ENCODE results near the gene CST4.

The CST4 gene

GRCh38 chr20:23658989-23659609, 29.7 kb downstream of the CST4 start:
- no peak for TF ChIP-seq CTCF (IDR thresholded peaks at IDR 0.05; ENCODE audit: extremely low read depth, insufficient read depth, missing control alignments)
- in situ Hi-C loops (cut with MboI; ENCODE audit: low pct_unique_long_range_greater_than_20kb, low sequenced_read_pairs, unreplicated experiment), result no loop called here
- DNase-seq (ENCODE audit: low spot score), result no peak

DNA sequence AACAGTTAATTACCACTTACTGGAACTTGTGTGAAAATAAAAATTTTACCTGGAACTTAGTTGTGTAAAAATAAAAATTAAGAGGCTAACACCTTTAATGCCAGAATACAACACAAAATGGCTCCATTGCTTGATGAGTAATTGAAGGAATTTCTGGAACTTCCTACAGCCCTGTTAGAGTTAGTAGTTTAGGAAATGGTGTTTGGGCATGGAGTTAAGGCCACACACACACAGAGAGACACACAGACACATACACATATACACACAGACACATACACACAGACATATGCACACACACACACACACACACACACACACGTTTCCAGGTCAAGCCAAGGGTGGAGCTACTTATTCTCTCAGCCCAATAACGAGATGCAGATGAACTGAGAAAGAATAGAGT, 30.5 kb downstream of the CST4 start:
- no peak for TF ChIP-seq CTCF (IDR thresholded peaks at IDR 0.05; ENCODE audit: extremely low read depth, insufficient read depth, missing control alignments)
- in situ Hi-C loops (cut with MboI; ENCODE audit: low pct_unique_long_range_greater_than_20kb, low sequenced_read_pairs, unreplicated experiment), result no loop called here

GRCh38 chr20:23657202-23657601, 31.6 kb downstream of the CST4 start:
- in situ Hi-C loops (cut with MboI; ENCODE audit: low pct_unique_long_range_greater_than_20kb, low sequenced_read_pairs, unreplicated experiment), result no loop called here
- no peak for TF ChIP-seq CTCF (IDR thresholded peaks at IDR 0.05; ENCODE audit: extremely low read depth, insufficient read depth, missing control alignments)
- DNase-seq (ENCODE audit: low spot score), result no peak

More for the DNA sequence above, 30.5 kb downstream of the CST4 start:
- DNase-seq (ENCODE audit: low spot score), result no peak

GRCh38 chr20:23656372-23656771, 32.5 kb downstream of the CST4 start:
- in situ Hi-C loops (cut with MboI; ENCODE audit: low pct_unique_long_range_greater_than_20kb, low sequenced_read_pairs, unreplicated experiment), result no loop called here
- TF ChIP-seq CTCF (IDR thresholded peaks at IDR 0.05; ENCODE audit: extremely low read depth, insufficient read depth, missing control alignments), result no peak
- DNase-seq (ENCODE audit: low spot score), result no peak

DNA sequence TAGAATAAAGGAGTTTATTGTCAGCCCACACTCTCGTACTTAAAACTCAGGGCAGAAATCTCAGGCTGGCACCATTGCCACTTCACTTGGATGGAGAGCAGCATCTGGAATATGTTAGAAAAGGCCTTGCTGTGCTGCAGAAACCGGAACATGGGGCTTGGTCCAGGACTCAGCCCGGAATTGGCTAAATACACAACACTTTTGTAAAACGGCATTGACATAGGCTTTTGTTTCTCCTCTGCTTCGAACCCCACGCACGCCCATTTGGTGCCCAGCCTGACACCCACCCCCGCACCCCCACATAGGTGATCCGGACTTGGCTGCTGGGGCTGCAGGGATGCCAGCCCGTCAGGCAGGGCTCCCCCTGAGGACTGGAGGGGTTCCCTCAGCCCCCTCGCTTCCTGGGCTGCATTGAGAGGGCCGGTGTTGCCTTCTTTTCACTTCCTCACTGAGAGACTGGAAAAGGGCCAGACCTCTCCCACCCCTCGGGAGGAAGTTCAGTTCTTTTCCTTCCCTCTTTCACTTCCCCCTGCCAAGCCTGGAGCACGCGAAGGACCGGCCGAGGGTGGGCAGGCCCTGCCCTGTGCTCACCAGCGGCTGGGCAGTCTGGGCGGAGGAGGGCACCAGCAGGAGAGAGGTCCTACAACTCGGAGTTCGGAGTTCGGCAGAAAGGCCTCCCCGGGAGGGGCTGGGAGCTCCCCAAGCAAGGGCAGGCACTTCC, 33.2 kb downstream of the CST4 start:
- in situ Hi-C loops (cut with MboI; ENCODE audit: low pct_unique_long_range_greater_than_20kb, low sequenced_read_pairs, unreplicated experiment), result no loop called here
- no peak for DNase-seq (ENCODE audit: low spot score)
- TF ChIP-seq CTCF (IDR thresholded peaks at IDR 0.05; ENCODE audit: extremely low read depth, insufficient read depth, missing control alignments), result no peak

- TF ChIP-seq CTCF (IDR thresholded peaks at IDR 0.05; ENCODE audit: extremely low read depth, insufficient read depth, missing control alignments), result no peak
- DNase-seq (ENCODE audit: low spot score), result no peak
- in situ Hi-C loops (cut with MboI; ENCODE audit: low pct_unique_long_range_greater_than_20kb, low sequenced_read_pairs, unreplicated experiment), result no loop called here
Observed at GRCh38 chr20:23654717-23655116, 34.1 kb downstream of the CST4 start.
